GM21576 (cell line): ENCODE data around the gene SEMA4D.
A peak's percentile ranks its signal among the peaks of the same experiment; 100 is the strongest.

Source experiments
- ATAC-seq: cut with Tn5 transposase; IDR thresholded peaks from one replicate; pipeline ENCODE4 v1.9.1; 2021; ENCODE audit warnings: mild to moderate bottlenecking, moderate library complexity; ENCODE audit not compliant: unreplicated experiment

The SEMA4D gene

GRCh38 chr9:89502671-89503070, 4.8 kb upstream of the SEMA4D start:
- no peak for ATAC-seq

GRCh38 chr9:89502038-89502601, 4.2 kb upstream of the SEMA4D start:
- ATAC-seq, result no peak

- no peak for ATAC-seq
These were observed 3.5 kb upstream of the SEMA4D start for GRCh38 chr9:89501311-89501898.

- ATAC-seq, result no peak
These were observed 2.1 kb upstream of the SEMA4D start for GRCh38 chr9:89500008-89500407.

GRCh38 chr9:89498852-89499480, 1.1 kb upstream of the SEMA4D start:
- ATAC-seq, result no peak

GRCh38 chr9:89497257-89497963, 503 bp downstream of the SEMA4D start:
- ATAC-seq, result no peak

GRCh38 chr9:89496645-89497256, 1.2 kb downstream of the SEMA4D start:
- no peak for ATAC-seq

GRCh38 chr9:89495824-89496560, 1.9 kb downstream of the SEMA4D start:
- ATAC-seq, result no peak

GRCh38 chr9:89494199-89494598, 3.7 kb downstream of the SEMA4D start:
- no peak for ATAC-seq

GRCh38 chr9:89493671-89494070, 4.2 kb downstream of the SEMA4D start:
- ATAC-seq, result no peak

- ATAC-seq, result no peak
These were observed 4.7 kb downstream of the SEMA4D start for GRCh38 chr9:89493181-89493580.

GRCh38 chr9:89492586-89492985, 5.3 kb downstream of the SEMA4D start:
- ATAC-seq, result no peak

GRCh38 chr9:89491694-89492093, 6.2 kb downstream of the SEMA4D start:
- ATAC-seq, result no peak

GRCh38 chr9:89489548-89490530, 8.1 kb downstream of the SEMA4D start:
- ATAC-seq, result no peak

GRCh38 chr9:89488936-89489335, 9.0 kb downstream of the SEMA4D start:
- ATAC-seq, result no peak

- ATAC-seq, result no peak
These were observed 9.8 kb downstream of the SEMA4D start for GRCh38 chr9:89488131-89488530.

- no peak for ATAC-seq
These were observed 11.2 kb downstream of the SEMA4D start for GRCh38 chr9:89486681-89487080.

- peak; percentile 50 for ATAC-seq
These were observed 13.2 kb downstream of the SEMA4D start for GRCh38 chr9:89484475-89485404.
